ENCODE results near the gene DPT.

GRCh38 chr1:168726281-168726680 lies 2.7 kb downstream of the DPT start:
- TF ChIP-seq CTCF (IDR thresholded peaks at IDR 0.05): no peak
- no peak for TF ChIP-seq PBX3 (IDR thresholded peaks at IDR 0.05)
- TF ChIP-seq REST (IDR thresholded peaks at IDR 0.05; ENCODE audit: low read depth, low read length): no peak
- TF ChIP-seq RCOR1 (IDR thresholded peaks at IDR 0.05; ENCODE audit: low read length): no peak

Data from SK-N-SH (cell line).